Activated naive CD4-positive, alpha-beta T cell treated with anti-CD3 and anti-CD28 coated beads, Interleukin-2, amount 50 U/mL, for 24 hours (primary cell): ENCODE measurements around the gene GNB1L.

Experiments
- H3K27ac Mint-ChIP-seq: one replicate; pipeline ENCODE4 v1.8.0; 2021; ENCODE audit warnings: mild to moderate bottlenecking, mixed read lengths
- H3K27me3 Mint-ChIP-seq: one replicate; pipeline ENCODE4 v1.8.0; 2021; ENCODE audit warnings: mixed read lengths
- H3K36me3 Mint-ChIP-seq: one replicate; pipeline ENCODE4 v1.8.0; 2021; ENCODE audit warnings: mixed read lengths
- H3K4me1 Mint-ChIP-seq: one replicate; pipeline ENCODE4 v1.8.0; 2021; ENCODE audit warnings: mixed read lengths
- H3K4me3 Mint-ChIP-seq: one replicate; pipeline ENCODE4 v1.8.0; 2021; ENCODE audit warnings: mild to moderate bottlenecking, mixed read lengths
- H3K9me3 Mint-ChIP-seq: one replicate; pipeline ENCODE4 v1.8.0; 2021; ENCODE audit warnings: mixed read lengths

Gene GNB1L

DNA sequence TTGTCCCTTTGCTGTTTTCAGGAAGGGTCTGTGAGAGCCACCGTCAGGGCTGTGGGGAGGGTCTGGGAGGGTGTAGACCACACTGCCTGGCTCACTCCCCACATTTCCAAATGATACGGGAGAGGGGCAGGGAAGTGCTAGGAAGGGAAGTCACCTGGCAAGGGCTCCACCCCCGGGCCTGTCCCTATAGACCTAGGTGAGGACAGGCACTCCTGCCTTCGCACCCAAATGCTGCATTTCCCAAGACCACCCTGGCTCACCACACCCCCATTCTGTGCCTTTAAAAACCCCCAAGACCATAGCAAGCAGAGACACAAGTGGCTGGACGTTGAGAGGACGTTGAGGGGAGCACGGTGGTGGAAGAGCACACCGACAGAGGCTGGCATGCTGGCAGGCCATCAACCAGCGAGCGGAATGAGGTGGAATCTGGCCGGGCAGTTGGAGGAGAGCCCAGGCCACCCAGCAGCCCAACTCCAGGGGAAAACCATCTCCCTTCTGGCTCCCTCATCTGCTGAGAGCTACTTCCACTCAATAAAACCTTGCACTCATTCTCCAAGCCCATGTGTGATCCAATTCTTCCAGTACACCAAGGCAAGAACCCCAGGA lies 45.7 kb downstream of the GNB1L start:
- peaks cover 2% of the 10 kb centered on the region for H3K36me3 Mint-ChIP-seq
- H3K27me3 Mint-ChIP-seq, result no peaks in the 10 kb centered on the region
- H3K4me1 Mint-ChIP-seq, result peaks cover 10% of the 10 kb centered on the region
- H3K4me3 Mint-ChIP-seq, result no peak overlapping the region
- no peaks in the 10 kb centered on the region for H3K9me3 Mint-ChIP-seq
- H3K27ac Mint-ChIP-seq, result no peak overlapping the region

GRCh38 chr22:19807914-19808872 lies 46.5 kb downstream of the GNB1L start:
- Mint-ChIP-seq H3K36me3 (peaks cover 2% of the 10 kb centered on the region), H3K9me3 (no peaks in the 10 kb centered on the region), H3K4me3 (no peak overlapping the region), H3K27me3 (no peaks in the 10 kb centered on the region), H3K27ac (no peak overlapping the region), H3K4me1 (peaks cover 10% of the 10 kb centered on the region)

GRCh38 chr22:19807161-19807913 lies 47.3 kb downstream of the GNB1L start:
- Mint-ChIP-seq H3K4me3 (no peak overlapping the region), H3K4me1 (peaks cover 10% of the 10 kb centered on the region), H3K36me3 (peaks cover 2% of the 10 kb centered on the region), H3K27ac (no peak overlapping the region), H3K27me3 (no peaks in the 10 kb centered on the region), H3K9me3 (no peaks in the 10 kb centered on the region)

DNA sequence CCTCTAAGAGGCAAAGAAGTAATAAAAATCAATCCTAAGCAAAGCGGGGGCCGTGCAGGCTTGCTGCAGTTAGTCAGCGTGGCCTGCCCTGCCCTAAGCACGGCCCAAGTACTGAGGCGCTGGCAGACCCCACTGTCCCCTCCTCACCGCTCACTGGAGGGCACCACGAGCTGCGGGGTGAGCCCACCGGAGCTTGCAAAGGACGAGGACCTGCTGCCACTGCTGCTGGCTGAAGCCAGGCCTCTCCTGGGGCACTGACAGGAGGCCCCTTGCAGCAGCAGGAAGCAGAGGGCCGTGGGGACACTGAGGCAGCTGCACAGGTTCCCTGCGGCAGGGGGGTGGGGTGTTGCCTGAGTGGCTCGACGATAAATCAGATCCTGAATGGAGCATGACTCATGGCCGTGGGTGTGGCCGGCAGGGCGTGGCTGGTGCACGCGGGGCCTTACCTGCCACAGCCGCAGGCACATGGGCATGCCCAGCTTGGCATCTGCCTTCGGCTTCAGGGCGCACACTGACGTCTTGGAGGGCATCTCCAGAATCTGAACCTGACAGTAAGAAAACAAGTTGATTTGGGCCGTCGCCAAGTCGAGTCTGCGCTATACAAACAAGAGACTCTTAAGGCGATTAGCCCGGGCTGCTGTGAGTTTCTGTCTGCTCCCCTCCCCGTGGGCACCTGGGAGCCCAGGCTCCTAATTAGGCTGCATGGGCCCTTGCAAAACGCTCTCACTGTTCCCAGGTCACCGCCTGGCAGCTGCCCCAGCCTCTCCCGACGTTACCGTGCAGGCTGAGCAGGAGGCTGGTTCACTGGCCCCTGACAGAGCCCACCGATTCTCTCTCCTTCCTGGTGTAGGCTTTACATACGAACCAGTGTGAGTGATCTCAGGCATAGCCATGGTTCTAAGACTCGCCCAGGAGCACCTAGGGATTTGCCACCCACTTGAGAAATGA lies 48.2 kb downstream of the GNB1L start:
- Mint-ChIP-seq H3K36me3 (peaks cover 2% of the 10 kb centered on the region), H3K27ac (no peak overlapping the region), H3K27me3 (no peaks in the 10 kb centered on the region), H3K9me3 (no peaks in the 10 kb centered on the region), H3K4me1 (peaks cover 9% of the 10 kb centered on the region), H3K4me3 (no peak overlapping the region)

DNA sequence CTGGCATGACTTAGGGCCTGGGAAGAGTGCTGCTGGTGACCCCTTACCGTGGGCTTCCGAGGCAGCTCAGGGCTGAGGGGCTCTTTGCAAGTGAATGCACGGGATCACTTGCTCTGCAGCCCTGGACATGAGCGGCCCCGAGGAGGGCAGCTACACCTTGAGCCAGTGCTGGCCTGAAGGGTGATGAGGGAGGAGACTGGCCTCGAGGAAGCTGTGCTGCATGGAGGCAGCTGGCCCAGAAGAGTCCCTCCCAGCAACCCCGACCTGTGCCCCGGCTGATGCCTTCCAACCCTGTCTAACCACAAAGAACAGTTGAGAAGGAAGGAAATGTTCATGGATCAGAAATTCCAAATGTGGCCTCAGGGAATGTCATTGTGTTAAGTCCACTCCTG lies 48.9 kb downstream of the GNB1L start:
- no peaks in the 10 kb centered on the region for H3K27me3 Mint-ChIP-seq
- H3K4me3 Mint-ChIP-seq, result no peak overlapping the region
- peaks cover 3% of the 10 kb centered on the region for H3K4me1 Mint-ChIP-seq
- H3K9me3 Mint-ChIP-seq, result no peaks in the 10 kb centered on the region
- no peak overlapping the region for H3K27ac Mint-ChIP-seq
- H3K36me3 Mint-ChIP-seq, result peaks cover 2% of the 10 kb centered on the region

DNA sequence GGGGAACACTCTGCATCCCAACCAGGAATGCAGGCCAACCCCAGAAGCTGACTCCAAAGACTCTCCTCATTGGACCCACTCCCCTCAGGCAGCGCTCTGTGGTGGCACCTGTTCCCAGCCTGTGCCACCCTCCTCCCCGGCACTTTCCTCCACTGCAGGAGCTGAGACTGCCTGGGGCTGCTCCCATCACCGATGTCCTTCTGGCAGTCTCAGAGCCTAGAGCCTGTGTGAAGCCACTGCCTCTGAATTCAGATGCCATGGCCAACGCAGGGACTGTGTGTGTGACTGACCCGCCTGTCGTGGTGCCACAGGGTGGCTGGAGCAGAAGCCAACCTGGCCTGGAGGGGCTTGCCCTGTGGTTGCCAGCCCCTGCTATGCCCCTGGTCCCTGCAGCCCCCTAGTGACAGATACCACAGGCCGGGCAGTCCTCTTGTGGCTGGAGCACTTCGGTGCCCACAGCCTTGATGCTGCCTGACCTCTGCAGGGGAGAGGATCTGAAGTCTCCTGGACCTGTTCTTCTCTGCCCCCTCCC lies 50.9 kb downstream of the GNB1L start:
- Mint-ChIP-seq H3K4me1 (no peaks in the 10 kb centered on the region), H3K27me3 (no peaks in the 10 kb centered on the region), H3K36me3 (peaks cover 4% of the 10 kb centered on the region), H3K9me3 (no peaks in the 10 kb centered on the region), H3K4me3 (no peak overlapping the region), H3K27ac (no peak overlapping the region)

GRCh38 chr22:19802894-19803735 lies 51.6 kb downstream of the GNB1L start:
- Mint-ChIP-seq H3K4me1 (no peaks in the 10 kb centered on the region), H3K9me3 (no peaks in the 10 kb centered on the region), H3K27ac (no peak overlapping the region), H3K4me3 (no peak overlapping the region), H3K27me3 (no peaks in the 10 kb centered on the region), H3K36me3 (peaks cover 4% of the 10 kb centered on the region)

GRCh38 chr22:19802001-19802893 lies 52.4 kb downstream of the GNB1L start:
- no peaks in the 10 kb centered on the region for H3K4me1 Mint-ChIP-seq
- no peaks in the 10 kb centered on the region for H3K27me3 Mint-ChIP-seq

DNA sequence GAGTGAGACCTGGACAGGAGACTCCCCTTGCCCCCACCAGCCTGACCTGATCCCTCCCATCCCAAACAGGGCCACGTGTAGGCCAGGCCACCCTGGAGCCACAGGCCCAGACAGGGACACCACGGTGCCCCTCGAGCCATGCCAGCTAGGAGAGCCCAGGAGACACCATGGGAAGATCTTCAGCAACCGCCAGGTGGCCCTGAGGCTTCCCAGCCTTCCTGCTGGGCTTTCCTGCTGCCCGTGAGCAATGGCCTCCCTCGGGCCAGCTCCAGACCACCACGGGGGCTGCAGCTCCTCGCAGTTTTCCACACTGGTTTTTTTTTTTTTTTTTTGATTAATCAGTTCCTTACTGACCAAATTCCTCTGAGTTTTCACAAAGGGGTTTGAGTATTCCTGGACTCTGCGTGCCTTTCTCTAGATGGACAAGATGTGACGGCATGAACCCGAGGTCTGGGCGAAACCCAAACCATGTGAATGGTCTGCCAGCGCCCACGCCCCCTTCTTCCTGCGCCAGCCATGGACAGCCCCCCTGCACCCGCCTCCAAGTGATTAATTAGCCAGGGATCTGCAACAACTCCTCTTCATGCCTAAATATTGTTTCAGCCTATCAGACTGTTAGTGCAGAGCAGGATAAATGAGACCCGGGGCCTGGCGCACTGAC lies 53.2 kb downstream of the GNB1L start:
- H3K4me1 Mint-ChIP-seq, result peaks cover 2% of the 10 kb centered on the region
- peaks cover 7% of the 10 kb centered on the region for H3K36me3 Mint-ChIP-seq
- H3K4me3 Mint-ChIP-seq, result no peak overlapping the region
- H3K9me3 Mint-ChIP-seq, result no peaks in the 10 kb centered on the region
- no peaks in the 10 kb centered on the region for H3K27me3 Mint-ChIP-seq
- H3K27ac Mint-ChIP-seq, result no peak overlapping the region

More at GRCh38 chr22:19802001-19802893, 52.4 kb downstream of the GNB1L start:
- Mint-ChIP-seq H3K27ac (no peak overlapping the region), H3K4me3 (no peak overlapping the region), H3K9me3 (no peaks in the 10 kb centered on the region), H3K36me3 (peaks cover 4% of the 10 kb centered on the region)

GRCh38 chr22:19800761-19801244 lies 53.9 kb downstream of the GNB1L start:
- Mint-ChIP-seq H3K9me3 (no peaks in the 10 kb centered on the region), H3K27ac (no peak overlapping the region), H3K27me3 (no peaks in the 10 kb centered on the region), H3K4me1 (peaks cover 9% of the 10 kb centered on the region), H3K36me3 (peaks cover 8% of the 10 kb centered on the region), H3K4me3 (no peak overlapping the region)

DNA sequence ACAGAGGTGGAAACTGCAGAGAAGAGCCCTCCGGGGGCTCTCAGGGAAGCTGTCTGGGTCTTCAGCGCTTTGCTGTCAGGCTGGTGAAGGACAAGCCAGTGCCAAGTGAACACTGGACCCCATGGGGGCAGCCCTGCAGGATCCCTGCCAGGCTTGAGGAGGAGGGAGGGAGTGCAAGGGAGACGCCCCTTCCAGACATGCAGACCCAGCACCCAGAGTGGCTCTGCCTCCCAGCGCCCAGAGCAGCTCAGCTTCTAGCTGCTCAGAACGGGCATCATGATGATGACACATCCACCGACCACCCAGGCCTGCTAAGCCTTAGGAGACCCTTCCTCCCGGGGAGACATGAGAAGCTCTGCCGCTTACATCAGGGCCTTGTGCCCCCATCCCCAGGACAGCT lies 54.4 kb downstream of the GNB1L start:
- Mint-ChIP-seq H3K4me3 (no peak overlapping the region), H3K27me3 (no peaks in the 10 kb centered on the region), H3K4me1 (peaks cover 14% of the 10 kb centered on the region), H3K27ac (no peak overlapping the region), H3K9me3 (no peaks in the 10 kb centered on the region), H3K36me3 (peaks cover 10% of the 10 kb centered on the region)

GRCh38 chr22:19799322-19800190 lies 55.1 kb downstream of the GNB1L start:
- Mint-ChIP-seq H3K27ac (no peak overlapping the region), H3K4me3 (no peak overlapping the region), H3K9me3 (no peaks in the 10 kb centered on the region)

More at GRCh38 chr22:19799322-19800190, 55.1 kb downstream of the GNB1L start:
- H3K36me3 Mint-ChIP-seq, result peaks cover 15% of the 10 kb centered on the region
- H3K27me3 Mint-ChIP-seq, result no peaks in the 10 kb centered on the region
- peaks cover 18% of the 10 kb centered on the region for H3K4me1 Mint-ChIP-seq
